MCF 10A (cell line): ENCODE results near the gene TACR2. TPM values are rescaled to one million over a fixed set of nuclear protein-coding genes. Genes with fewer than 3 reads are reported as not detected.

Source experiments
- BruUV-seq: library from RNA; stranded (reverse); fragments of 400-500 nt; replicated peaks from 2 replicates; lab custom pipeline; 2021; lab: Mats Ljungman, UMichigan
- CTCF ChIA-PET: fragments of 300-600 bp; sonication (Branson Sonifier 250); formaldehyde crosslinking; extraction: SDS; loops from one replicate; lab custom pipeline; 2021; ENCODE audit warnings: antibody characterized with exemption, inconsistent platforms; lab: Yijun Ruan, JAX
- POLR2A ChIA-PET: fragments of 300-600, 350-650 bp; sonication (Branson Sonifier 250); formaldehyde crosslinking; extraction: SDS; loops from one replicate; lab custom pipeline; 2020; ENCODE audit warnings: antibody characterized with exemption, inconsistent platforms; lab: Yijun Ruan, JAX
- DNase-seq: peaks from one replicate; pipeline ENCODE4 v3.0.0-alpha.2; 2018; ENCODE audit not compliant: unreplicated experiment
- H3K27ac Mint-ChIP-seq: one replicate; pipeline ENCODE4 v1.8.0; 2022; ENCODE audit warnings: mild to moderate bottlenecking, low read depth, mixed read lengths; ENCODE audit not compliant: unreplicated experiment
- H3K27me3 Mint-ChIP-seq: one replicate; pipeline ENCODE4 v1.8.0; 2022; ENCODE audit warnings: mixed read lengths; ENCODE audit not compliant: insufficient read depth, unreplicated experiment
- H3K36me3 Mint-ChIP-seq: one replicate; pipeline ENCODE4 v1.8.0; 2022; ENCODE audit warnings: mild to moderate bottlenecking, moderate library complexity, mixed read lengths; ENCODE audit not compliant: insufficient read depth, unreplicated experiment
- H3K4me1 Mint-ChIP-seq: one replicate; pipeline ENCODE4 v1.8.0; 2022; ENCODE audit warnings: mixed read lengths; ENCODE audit not compliant: insufficient read depth, unreplicated experiment
- H3K4me3 Mint-ChIP-seq: one replicate; pipeline ENCODE4 v1.8.0; 2022; ENCODE audit warnings: mild to moderate bottlenecking, moderate library complexity, mixed read lengths; ENCODE audit not compliant: unreplicated experiment
- H3K9me3 Mint-ChIP-seq: one replicate; pipeline ENCODE4 v1.8.0; 2022; ENCODE audit warnings: mixed read lengths; ENCODE audit not compliant: unreplicated experiment
- intact Hi-C: fragments of 100-400 bp; cut with micrococcal nuclease; formaldehyde crosslinking; loops from 2 replicates; pipeline ENCODE4 v1.14.1; 2022
- total RNA-seq: library from RNA; stranded (reverse); gene quantifications from 2 replicates; pipeline ENCODE4 v1.2.3, GENCODE V29; 2022
- TF ChIP-seq, protein P1 (sequence below): fragments of 200-600 bp; IDR thresholded peaks from one replicate; pipeline ENCODE4 v1.8.0; 2022; ENCODE audit warnings: antibody characterized with exemption, mild to moderate bottlenecking; ENCODE audit not compliant: unreplicated experiment

TACR2 gene
- total RNA-seq, 1 experiment from 2014 or later = not detected

DNA sequence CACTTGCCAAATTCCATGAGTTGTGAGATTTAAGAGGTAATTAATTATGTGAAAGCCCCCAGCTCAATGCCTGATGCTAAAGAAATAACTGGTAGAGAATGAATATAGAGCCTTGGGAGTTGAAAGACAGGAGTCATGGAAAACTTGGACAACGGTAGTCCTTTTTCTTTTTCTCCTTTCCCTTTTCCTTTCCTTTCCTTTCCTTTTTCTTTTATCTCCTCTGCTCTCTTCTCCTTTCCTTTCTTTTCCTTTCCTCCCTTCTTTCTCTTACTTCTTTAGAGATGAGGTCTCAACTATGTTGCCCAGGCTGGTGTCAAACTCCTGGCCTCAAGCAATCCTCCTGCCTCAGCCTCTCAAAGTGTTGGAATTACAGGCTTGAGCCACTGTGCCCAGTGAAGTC lies 26.6 kb upstream of the TACR2 start:
- no peak overlapping the region for H3K4me3 Mint-ChIP-seq
- peak overlapping the region; percentile 4 for H3K27ac Mint-ChIP-seq
- peaks cover 6% of the 10 kb centered on the region for H3K36me3 Mint-ChIP-seq
- peaks cover 48% of the 10 kb centered on the region for H3K4me1 Mint-ChIP-seq
- intact Hi-C loops = no loop called here
- no TSS peak for BruUV-seq
- DNase-seq = no peak
- TF ChIP-seq, protein P1, sequence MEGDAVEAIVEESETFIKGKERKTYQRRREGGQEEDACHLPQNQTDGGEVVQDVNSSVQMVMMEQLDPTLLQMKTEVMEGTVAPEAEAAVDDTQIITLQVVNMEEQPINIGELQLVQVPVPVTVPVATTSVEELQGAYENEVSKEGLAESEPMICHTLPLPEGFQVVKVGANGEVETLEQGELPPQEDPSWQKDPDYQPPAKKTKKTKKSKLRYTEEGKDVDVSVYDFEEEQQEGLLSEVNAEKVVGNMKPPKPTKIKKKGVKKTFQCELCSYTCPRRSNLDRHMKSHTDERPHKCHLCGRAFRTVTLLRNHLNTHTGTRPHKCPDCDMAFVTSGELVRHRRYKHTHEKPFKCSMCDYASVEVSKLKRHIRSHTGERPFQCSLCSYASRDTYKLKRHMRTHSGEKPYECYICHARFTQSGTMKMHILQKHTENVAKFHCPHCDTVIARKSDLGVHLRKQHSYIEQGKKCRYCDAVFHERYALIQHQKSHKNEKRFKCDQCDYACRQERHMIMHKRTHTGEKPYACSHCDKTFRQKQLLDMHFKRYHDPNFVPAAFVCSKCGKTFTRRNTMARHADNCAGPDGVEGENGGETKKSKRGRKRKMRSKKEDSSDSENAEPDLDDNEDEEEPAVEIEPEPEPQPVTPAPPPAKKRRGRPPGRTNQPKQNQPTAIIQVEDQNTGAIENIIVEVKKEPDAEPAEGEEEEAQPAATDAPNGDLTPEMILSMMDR = no peak
- H3K9me3 Mint-ChIP-seq = no peaks in the 10 kb centered on the region
- POLR2A ChIA-PET = no interaction called here
- H3K27me3 Mint-ChIP-seq = no peaks in the 10 kb centered on the region
- CTCF ChIA-PET = no interaction called here

DNA sequence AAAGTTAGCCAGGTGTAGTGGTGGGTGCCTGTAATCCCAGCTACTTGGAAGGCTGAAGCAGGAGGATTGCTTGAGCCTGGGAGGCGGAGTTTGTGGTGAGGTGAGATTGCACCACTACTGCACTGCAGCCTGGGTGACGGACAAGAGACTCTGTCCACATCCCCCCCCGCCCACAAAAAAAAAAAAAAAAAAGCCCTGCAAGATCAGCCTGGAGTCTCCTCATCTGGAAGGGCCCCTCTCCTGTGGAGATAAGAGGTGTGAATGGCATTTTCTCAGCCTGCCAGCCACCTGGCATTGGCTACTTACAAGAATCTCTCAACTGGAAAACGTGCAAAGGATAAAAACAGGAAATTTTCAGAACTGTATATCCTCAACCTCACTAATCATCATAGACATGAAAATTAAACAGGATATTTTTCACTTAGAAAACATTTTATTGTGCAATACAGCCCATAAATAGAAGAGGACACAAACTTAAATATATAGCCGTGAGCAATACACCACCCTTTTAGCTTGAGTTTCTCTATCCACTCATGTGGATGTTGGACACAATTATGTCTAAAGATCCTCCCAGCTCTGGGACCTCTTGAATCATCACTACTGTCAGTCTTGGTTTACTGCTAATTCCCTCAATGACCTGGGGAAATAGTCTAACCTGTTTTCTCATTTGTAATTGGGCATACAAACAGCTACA lies 23.2 kb upstream of the TACR2 start:
- intact Hi-C loops = no loop called here
- CTCF ChIA-PET = interaction anchor here (0.5 to 2.3 kb wide), 9 partner anchors 12 to 201 kb away, joined by 3 to 7 read pairs (median 3); no protein-coding TSS in a partner anchor
- H3K9me3 Mint-ChIP-seq = no peaks in the 10 kb centered on the region
- DNase-seq = peak; percentile 81
- H3K36me3 Mint-ChIP-seq = peaks cover 6% of the 10 kb centered on the region
- no peaks in the 10 kb centered on the region for H3K27me3 Mint-ChIP-seq
- TF ChIP-seq, protein P1 = no peak
- BruUV-seq = no TSS peak
- peak overlapping the region; percentile 64 for H3K4me3 Mint-ChIP-seq
- H3K27ac Mint-ChIP-seq = peak overlapping the region; percentile 87
- peaks cover 37% of the 10 kb centered on the region for H3K4me1 Mint-ChIP-seq
- POLR2A ChIA-PET = interaction anchor here (0.6 to 3.0 kb wide), 12 partner anchors 9 to 378 kb away, joined by 3 to 27 read pairs (median 5); partner anchors contain the start of gene TSPAN15

DNA sequence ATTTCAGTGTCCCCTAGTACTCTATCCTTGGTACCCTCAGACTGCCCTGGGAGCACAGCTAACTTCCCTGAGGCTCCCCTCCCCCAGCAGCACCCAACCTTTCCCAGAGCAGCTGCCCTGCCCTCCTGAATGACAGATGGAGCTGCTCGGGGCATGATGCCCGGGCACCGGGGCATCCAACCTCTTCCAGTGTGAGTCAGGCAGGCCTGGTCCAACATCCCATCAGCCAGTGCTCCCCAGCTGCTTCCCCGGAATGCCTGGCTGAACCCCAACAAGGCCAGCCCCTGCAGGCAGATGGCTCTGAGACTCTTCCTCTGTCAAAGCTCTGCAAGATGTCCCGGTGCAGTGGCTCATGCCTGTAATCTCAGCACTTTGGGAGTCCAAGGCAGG lies 22.6 kb upstream of the TACR2 start:
- BruUV-seq = no TSS peak
- H3K4me3 Mint-ChIP-seq = peak overlapping the region; percentile 64
- DNase-seq = peak; percentile 91
- no peaks in the 10 kb centered on the region for H3K9me3 Mint-ChIP-seq
- peaks cover 34% of the 10 kb centered on the region for H3K4me1 Mint-ChIP-seq
- TF ChIP-seq, protein P1 = no peak
- no peaks in the 10 kb centered on the region for H3K27me3 Mint-ChIP-seq
- peaks cover 6% of the 10 kb centered on the region for H3K36me3 Mint-ChIP-seq
- POLR2A ChIA-PET = interaction anchor here (0.6 to 3.0 kb wide), 12 partner anchors 9 to 377 kb away, joined by 3 to 27 read pairs (median 5); partner anchors contain the start of gene TSPAN15
- intact Hi-C loops = no loop called here
- H3K27ac Mint-ChIP-seq = peak overlapping the region; percentile 87
- CTCF ChIA-PET = interaction anchor here (0.5 to 2.3 kb wide), 13 partner anchors 9 to 201 kb away, joined by 3 to 7 read pairs (median 4); no protein-coding TSS in a partner anchor
